Activated CD4-positive, alpha-beta T cell treated with anti-CD3 and anti-CD28 coated beads, Interleukin-2, amount 10 ng/mL, durations not matched to agents 7 days and 5 days (primary cell): ENCODE measurements around the gene TMTC2. TPM values are rescaled to one million over a fixed set of nuclear protein-coding genes. Genes with fewer than 3 reads are reported as not detected.

Experiments used
- CTCF ChIA-PET: fragments of 350-600 bp; sonication (Branson Sonifier 250); formaldehyde crosslinking; loops from one replicate; lab custom pipeline; 2021; ENCODE audit warnings: antibody characterized with exemption; lab: Charles Lee
- POLR2A ChIA-PET: fragments of 350-600 bp; sonication (Branson Sonifier 250); formaldehyde crosslinking; loops from one replicate; lab custom pipeline; 2021; ENCODE audit warnings: antibody characterized with exemption; lab: Charles Lee
- DNase-seq: peaks from one replicate; pipeline ENCODE4 v3.0.0-alpha.2; 2020
- H3K27ac Mint-ChIP-seq: one replicate; pipeline ENCODE4 v1.8.0; 2021; ENCODE audit warnings: mild to moderate bottlenecking, moderate library complexity, mixed read lengths
- H3K27me3 Mint-ChIP-seq: one replicate; pipeline ENCODE4 v1.8.0; 2021; ENCODE audit warnings: mixed read lengths
- H3K36me3 Mint-ChIP-seq: one replicate; pipeline ENCODE4 v1.8.0; 2021; ENCODE audit warnings: low read depth, mixed read lengths
- H3K4me1 Mint-ChIP-seq: one replicate; pipeline ENCODE4 v1.8.0; 2021; ENCODE audit warnings: mixed read lengths
- H3K4me3 Mint-ChIP-seq: one replicate; pipeline ENCODE4 v1.8.0; 2021; ENCODE audit warnings: mild to moderate bottlenecking, moderate library complexity, mixed read lengths
- H3K9me3 Mint-ChIP-seq: one replicate; pipeline ENCODE4 v1.8.0; 2021; ENCODE audit warnings: mixed read lengths
- total RNA-seq, 2 experiments: library from RNA; stranded (reverse); gene quantifications; one replicate each; pipeline ENCODE4 v1.2.3, GENCODE V29; 2021

Gene TMTC2
- total RNA-seq, 2 experiments from 2014 or later: 1.8 to 2.5 TPM

GRCh38 chr12:82663893-82664292 is 22.8 kb upstream of the TMTC2 start:
- Mint-ChIP-seq H3K36me3 (no peaks in the 10 kb centered on the region), H3K27me3 (no peaks in the 10 kb centered on the region), H3K27ac (no peak overlapping the region), H3K4me3 (no peak overlapping the region), H3K4me1 (no peaks in the 10 kb centered on the region), H3K9me3 (peaks cover 3% of the 10 kb centered on the region)
- no peak for DNase-seq
- ChIA-PET POLR2A (no interaction called here), CTCF (interaction anchor here (1.0 kb wide), 1 partner anchor 9 kb away, joined by 3 read pairs; no protein-coding TSS in a partner anchor)

GRCh38 chr12:82665142-82665923 is 21.4 kb upstream of the TMTC2 start:
- CTCF ChIA-PET: interaction anchor here (1.0 to 1.1 kb wide), 2 partner anchors 11 to 20 kb away, joined by 3 read pairs; no protein-coding TSS in a partner anchor
- H3K9me3 Mint-ChIP-seq: no peaks in the 10 kb centered on the region
- DNase-seq: no peak
- H3K4me3 Mint-ChIP-seq: no peak overlapping the region
- no peaks in the 10 kb centered on the region for H3K27me3 Mint-ChIP-seq
- POLR2A ChIA-PET: no interaction called here
- no peak overlapping the region for H3K27ac Mint-ChIP-seq
- H3K36me3 Mint-ChIP-seq: no peaks in the 10 kb centered on the region
- H3K4me1 Mint-ChIP-seq: no peaks in the 10 kb centered on the region

GRCh38 chr12:82666830-82667229 is 19.9 kb upstream of the TMTC2 start:
- Mint-ChIP-seq H3K36me3 (no peaks in the 10 kb centered on the region), H3K4me3 (no peak overlapping the region), H3K9me3 (no peaks in the 10 kb centered on the region), H3K27me3 (no peaks in the 10 kb centered on the region), H3K4me1 (no peaks in the 10 kb centered on the region), H3K27ac (no peak overlapping the region)
- CTCF ChIA-PET: no interaction called here
- no peak for DNase-seq
- POLR2A ChIA-PET: no interaction called here

- no peak for DNase-seq
- Mint-ChIP-seq H3K36me3 (no peaks in the 10 kb centered on the region), H3K4me1 (no peaks in the 10 kb centered on the region), H3K9me3 (no peaks in the 10 kb centered on the region), H3K4me3 (no peak overlapping the region), H3K27me3 (no peaks in the 10 kb centered on the region), H3K27ac (no peak overlapping the region)
- ChIA-PET CTCF (no interaction called here), POLR2A (no interaction called here)
Measured at GRCh38 chr12:82671673-82672195, 15.0 kb upstream of the TMTC2 start.

- no peaks in the 10 kb centered on the region for H3K4me1 Mint-ChIP-seq
- CTCF ChIA-PET: interaction anchor here (4.8 kb wide), 1 partner anchor 13 kb away, joined by 17 read pairs; the partner anchor contains the start of gene TMTC2
- H3K27me3 Mint-ChIP-seq: peaks cover 5% of the 10 kb centered on the region
- no peak for DNase-seq
- H3K4me3 Mint-ChIP-seq: no peak overlapping the region
- H3K27ac Mint-ChIP-seq: no peak overlapping the region
- POLR2A ChIA-PET: no interaction called here
- no peaks in the 10 kb centered on the region for H3K9me3 Mint-ChIP-seq
- no peaks in the 10 kb centered on the region for H3K36me3 Mint-ChIP-seq
Measured at GRCh38 chr12:82672811-82673495, 13.8 kb upstream of the TMTC2 start.

- Mint-ChIP-seq H3K9me3 (no peaks in the 10 kb centered on the region), H3K4me1 (no peaks in the 10 kb centered on the region), H3K27me3 (peaks cover 5% of the 10 kb centered on the region), H3K4me3 (no peak overlapping the region), H3K36me3 (no peaks in the 10 kb centered on the region), H3K27ac (no peak overlapping the region)
- no peak for DNase-seq
- POLR2A ChIA-PET: no interaction called here
- CTCF ChIA-PET: interaction anchor here (4.8 kb wide), 1 partner anchor 12 kb away, joined by 17 read pairs; the partner anchor contains the start of gene TMTC2
Measured at GRCh38 chr12:82673698-82674097, 13.0 kb upstream of the TMTC2 start.

- no peaks in the 10 kb centered on the region for H3K9me3 Mint-ChIP-seq
- POLR2A ChIA-PET: no interaction called here
- H3K36me3 Mint-ChIP-seq: no peaks in the 10 kb centered on the region
- CTCF ChIA-PET: interaction anchor here (4.8 kb wide), 1 partner anchor 11 kb away, joined by 17 read pairs; the partner anchor contains the start of gene TMTC2
- peaks cover 7% of the 10 kb centered on the region for H3K27me3 Mint-ChIP-seq
- H3K27ac Mint-ChIP-seq: no peak overlapping the region
- H3K4me3 Mint-ChIP-seq: no peak overlapping the region
- no peaks in the 10 kb centered on the region for H3K4me1 Mint-ChIP-seq
- DNase-seq: no peak
Measured at GRCh38 chr12:82675246-82675645, 11.5 kb upstream of the TMTC2 start.

GRCh38 chr12:82682326-82682725 is 4.4 kb upstream of the TMTC2 start:
- ChIA-PET CTCF (no interaction called here), POLR2A (interaction anchor here (0.6 kb wide), 1 partner anchor 113 kb away, joined by 4 read pairs; no protein-coding TSS in a partner anchor)
- Mint-ChIP-seq H3K4me1 (peaks cover 2% of the 10 kb centered on the region), H3K27ac (no peak overlapping the region), H3K4me3 (no peak overlapping the region), H3K9me3 (no peaks in the 10 kb centered on the region), H3K27me3 (peaks cover 24% of the 10 kb centered on the region), H3K36me3 (no peaks in the 10 kb centered on the region)
- no peak for DNase-seq

- Mint-ChIP-seq H3K27me3 (peaks cover 20% of the 10 kb centered on the region), H3K36me3 (no peaks in the 10 kb centered on the region), H3K4me1 (peaks cover 5% of the 10 kb centered on the region), H3K9me3 (no peaks in the 10 kb centered on the region), H3K27ac (no peak overlapping the region), H3K4me3 (no peak overlapping the region)
- ChIA-PET POLR2A (interaction anchor here (0.6 kb wide), 1 partner anchor 112 kb away, joined by 4 read pairs; no protein-coding TSS in a partner anchor), CTCF (no interaction called here)
- no peak for DNase-seq
Measured at GRCh38 chr12:82682851-82683261, 3.9 kb upstream of the TMTC2 start.

GRCh38 chr12:82685790-82686167 is 927 bp upstream of the TMTC2 start:
- peaks cover 17% of the 10 kb centered on the region for H3K27me3 Mint-ChIP-seq
- H3K4me1 Mint-ChIP-seq: peaks cover 18% of the 10 kb centered on the region
- H3K27ac Mint-ChIP-seq: peak overlapping the region; percentile 92
- ChIA-PET POLR2A (no interaction called here), CTCF (interaction anchor here (0.6 to 2.2 kb wide), 13 partner anchors 10 to 1138 kb away, joined by 3 to 17 read pairs (median 3); no protein-coding TSS in a partner anchor)
- no peaks in the 10 kb centered on the region for H3K9me3 Mint-ChIP-seq
- peak overlapping the region; percentile 92 for H3K4me3 Mint-ChIP-seq
- H3K36me3 Mint-ChIP-seq: no peaks in the 10 kb centered on the region
- DNase-seq: peak; percentile 94

- peak; percentile 58 for DNase-seq
- no peaks in the 10 kb centered on the region for H3K9me3 Mint-ChIP-seq
- peaks cover 18% of the 10 kb centered on the region for H3K4me1 Mint-ChIP-seq
- H3K27me3 Mint-ChIP-seq: peaks cover 12% of the 10 kb centered on the region
- CTCF ChIA-PET: interaction anchor here (0.6 to 1.8 kb wide), 3 partner anchors 10 to 1136 kb away, joined by 3 to 8 read pairs (median 4); no protein-coding TSS in a partner anchor
- H3K27ac Mint-ChIP-seq: peak overlapping the region; percentile 92
- POLR2A ChIA-PET: no interaction called here
- H3K36me3 Mint-ChIP-seq: no peaks in the 10 kb centered on the region
- H3K4me3 Mint-ChIP-seq: peak overlapping the region; percentile 92
Measured at GRCh38 chr12:82687021-82688011, 610 bp downstream of the TMTC2 start.

GRCh38 chr12:82688035-82688501 is 1.4 kb downstream of the TMTC2 start:
- Mint-ChIP-seq H3K4me3 (peak overlapping the region; percentile 92), H3K27ac (peak overlapping the region; percentile 92), H3K9me3 (no peaks in the 10 kb centered on the region), H3K36me3 (no peaks in the 10 kb centered on the region), H3K4me1 (peaks cover 18% of the 10 kb centered on the region), H3K27me3 (peaks cover 5% of the 10 kb centered on the region)
- POLR2A ChIA-PET: no interaction called here
- CTCF ChIA-PET: no interaction called here
- no peak for DNase-seq
